Panc1 (cell line): ENCODE results near the gene EEF1AKMT2. TPM values are rescaled to one million over a fixed set of nuclear protein-coding genes. Genes with fewer than 3 reads are reported as not detected.

Experiments
- ATAC-seq: fragments of 200-7000 bp; cut with Tn5 transposase; 2 replicates; pipeline ENCODE4 v1.9.1; 2020; ENCODE audit warnings: mild to moderate bottlenecking, moderate library complexity
- BruUV-seq: library from RNA; stranded (reverse); fragments of 400-500 nt; replicated peaks from 2 replicates; lab custom pipeline; 2021; lab: Mats Ljungman, UMichigan
- CTCF ChIA-PET: fragments of 300-600 bp; sonication (Branson Sonifier 250); formaldehyde crosslinking; loops from one replicate; lab custom pipeline; 2022; ENCODE audit warnings: antibody characterized with exemption; lab: Charles Lee
- POLR2A ChIA-PET: fragments of 300-600 bp; sonication (Branson Sonifier 250); formaldehyde crosslinking; loops from one replicate; lab custom pipeline; 2022; ENCODE audit warnings: antibody characterized with exemption; lab: Charles Lee
- DNase-seq: peaks from one replicate; pipeline ENCODE4 v3.0.0-alpha.2; 2010; ENCODE audit warnings: low read depth, low spot score
- H3K27ac ChIP-seq: 2 replicates; pipeline ENCODE4 v1.5.1; 2011; ENCODE audit warnings: mild to moderate bottlenecking, low read length, inconsistent platforms
- H3K27me3 ChIP-seq: fragments of 200-500 bp; sonication (Bioruptor generic); 2 replicates; pipeline ENCODE4 v1.6.0; 2014; ENCODE audit warnings: low read length, inconsistent platforms; ENCODE audit not compliant: control insufficient read depth, insufficient read depth
- H3K36me3 ChIP-seq: fragments of 200-500 bp; sonication (Bioruptor generic); 2 replicates; pipeline ENCODE4 v1.5.1; 2014; ENCODE audit warnings: inconsistent platforms, mild to moderate bottlenecking, low read length, moderate library complexity; ENCODE audit not compliant: control insufficient read depth, insufficient read depth
- H3K4me1 ChIP-seq: 2 replicates; pipeline ENCODE4 v1.5.1; 2011; ENCODE audit warnings: inconsistent platforms, mild to moderate bottlenecking, low read length, moderate library complexity; ENCODE audit not compliant: control insufficient read depth, insufficient read depth
- H3K4me3 ChIP-seq, 2 experiments: 2 replicates each; pipeline ENCODE4 v1.5.1; 2011 to 2012; ENCODE audit warnings: low read depth in 2 of 2, low read length in 2 of 2, mild to moderate bottlenecking in 2 of 2, inconsistent platforms in 1 of 2, moderate library complexity in 1 of 2
- H3K9me3 ChIP-seq: fragments of 200-500 bp; sonication (Bioruptor generic); 2 replicates; pipeline ENCODE4 v1.5.1; 2014; ENCODE audit warnings: low read depth, mild to moderate bottlenecking, inconsistent platforms, low read length, moderate library complexity; ENCODE audit not compliant: control insufficient read depth, insufficient read depth
- POLR2AphosphoS5 ChIP-seq: IDR thresholded peaks from 2 replicates; pipeline ENCODE4 v1.6.1; 2012; ENCODE audit warnings: mild to moderate bottlenecking, low read depth, low read length, moderate library complexity
- SIN3A ChIP-seq: IDR thresholded peaks from 2 replicates; pipeline ENCODE4 v1.6.1; 2012; ENCODE audit warnings: low read depth, mild to moderate bottlenecking, low read length, moderate library complexity, borderline replicate concordance; ENCODE audit not compliant: insufficient read depth
- TCF7L2 ChIP-seq: IDR thresholded peaks from 2 replicates; pipeline ENCODE4 v1.6.1; 2011; ENCODE audit warnings: mild to moderate bottlenecking, low read depth, low read length, inconsistent platforms
- in situ Hi-C: cut with HindIII; loops from 2 replicates; pipeline ENCODE4 v1.10.0; 2016; ENCODE audit warnings: low sequenced_read_pairs, low pct_unique_long_range_greater_than_20kb
- intact Hi-C: fragments of 100-400 bp; cut with micrococcal nuclease; formaldehyde crosslinking; loops from one replicate; pipeline ENCODE4 v1.10.0; 2022; ENCODE audit not compliant: unreplicated experiment
- total RNA-seq: library from RNA; stranded (reverse); gene quantifications from one replicate; pipeline ENCODE4 v1.2.1, GENCODE V29; 2021; ENCODE audit not compliant: unreplicated experiment
- TF ChIP-seq, protein P1 (sequence below): fragments of 450-650 bp; IDR thresholded peaks from 2 replicates; pipeline ENCODE4 v1.5.1; 2017; ENCODE audit warnings: mild to moderate bottlenecking
- TF ChIP-seq, protein P2 (sequence below), 2 experiments: IDR thresholded peaks; 2 replicates each; pipeline ENCODE4 v1.6.1; 2011 to 2012; ENCODE audit warnings: low read depth in 2 of 2, control low read depth in 1 of 2, low read length in 1 of 2, mild to moderate bottlenecking in 1 of 2, moderate library complexity in 1 of 2; ENCODE audit not compliant: insufficient read depth in 1 of 2

The EEF1AKMT2 gene
- total RNA-seq, 1 experiment from 2014 or later = 39.2 TPM

DNA sequence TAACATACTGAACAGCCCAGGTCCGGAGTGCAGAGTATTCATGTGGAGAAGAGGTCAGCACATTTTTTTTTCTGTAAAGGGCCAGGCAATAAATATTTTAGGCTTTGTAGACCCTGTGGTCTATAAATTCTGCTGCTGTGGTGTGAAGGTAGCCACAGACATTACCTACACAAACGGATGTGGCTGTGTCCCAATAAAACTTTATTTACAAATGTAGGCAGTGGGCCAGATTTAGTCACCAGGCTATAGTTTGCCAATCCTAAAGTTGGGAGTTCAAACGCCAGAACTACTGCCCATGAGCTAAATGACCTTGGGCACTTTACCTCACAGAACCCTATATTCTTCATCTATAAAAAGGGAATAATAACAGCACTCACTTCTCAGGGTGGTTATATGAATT, 60.9 kb downstream of the EEF1AKMT2 start:
- TF ChIP-seq SIN3A (no peak), TCF7L2 (no peak)
- TF ChIP-seq, protein P1, sequence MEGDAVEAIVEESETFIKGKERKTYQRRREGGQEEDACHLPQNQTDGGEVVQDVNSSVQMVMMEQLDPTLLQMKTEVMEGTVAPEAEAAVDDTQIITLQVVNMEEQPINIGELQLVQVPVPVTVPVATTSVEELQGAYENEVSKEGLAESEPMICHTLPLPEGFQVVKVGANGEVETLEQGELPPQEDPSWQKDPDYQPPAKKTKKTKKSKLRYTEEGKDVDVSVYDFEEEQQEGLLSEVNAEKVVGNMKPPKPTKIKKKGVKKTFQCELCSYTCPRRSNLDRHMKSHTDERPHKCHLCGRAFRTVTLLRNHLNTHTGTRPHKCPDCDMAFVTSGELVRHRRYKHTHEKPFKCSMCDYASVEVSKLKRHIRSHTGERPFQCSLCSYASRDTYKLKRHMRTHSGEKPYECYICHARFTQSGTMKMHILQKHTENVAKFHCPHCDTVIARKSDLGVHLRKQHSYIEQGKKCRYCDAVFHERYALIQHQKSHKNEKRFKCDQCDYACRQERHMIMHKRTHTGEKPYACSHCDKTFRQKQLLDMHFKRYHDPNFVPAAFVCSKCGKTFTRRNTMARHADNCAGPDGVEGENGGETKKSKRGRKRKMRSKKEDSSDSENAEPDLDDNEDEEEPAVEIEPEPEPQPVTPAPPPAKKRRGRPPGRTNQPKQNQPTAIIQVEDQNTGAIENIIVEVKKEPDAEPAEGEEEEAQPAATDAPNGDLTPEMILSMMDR = no peak
- DNase-seq = no peak
- no TSS peak for BruUV-seq
- Histone ChIP-seq H3K27me3 (no peaks in the 10 kb centered on the region), H3K9me3 (no peaks in the 10 kb centered on the region), H3K4me3 (no peak overlapping the region), H3K4me1 (peaks cover 25% of the 10 kb centered on the region), H3K27ac (no peak overlapping the region; the same call in 1 of the 2 replicates), H3K36me3 (no peaks in the 10 kb centered on the region)
- ATAC-seq = no peak
- in situ Hi-C loops (no loop called here), intact Hi-C loops (no loop called here)
- CTCF ChIA-PET = no interaction called here
- POLR2A ChIA-PET = no interaction called here

DNA sequence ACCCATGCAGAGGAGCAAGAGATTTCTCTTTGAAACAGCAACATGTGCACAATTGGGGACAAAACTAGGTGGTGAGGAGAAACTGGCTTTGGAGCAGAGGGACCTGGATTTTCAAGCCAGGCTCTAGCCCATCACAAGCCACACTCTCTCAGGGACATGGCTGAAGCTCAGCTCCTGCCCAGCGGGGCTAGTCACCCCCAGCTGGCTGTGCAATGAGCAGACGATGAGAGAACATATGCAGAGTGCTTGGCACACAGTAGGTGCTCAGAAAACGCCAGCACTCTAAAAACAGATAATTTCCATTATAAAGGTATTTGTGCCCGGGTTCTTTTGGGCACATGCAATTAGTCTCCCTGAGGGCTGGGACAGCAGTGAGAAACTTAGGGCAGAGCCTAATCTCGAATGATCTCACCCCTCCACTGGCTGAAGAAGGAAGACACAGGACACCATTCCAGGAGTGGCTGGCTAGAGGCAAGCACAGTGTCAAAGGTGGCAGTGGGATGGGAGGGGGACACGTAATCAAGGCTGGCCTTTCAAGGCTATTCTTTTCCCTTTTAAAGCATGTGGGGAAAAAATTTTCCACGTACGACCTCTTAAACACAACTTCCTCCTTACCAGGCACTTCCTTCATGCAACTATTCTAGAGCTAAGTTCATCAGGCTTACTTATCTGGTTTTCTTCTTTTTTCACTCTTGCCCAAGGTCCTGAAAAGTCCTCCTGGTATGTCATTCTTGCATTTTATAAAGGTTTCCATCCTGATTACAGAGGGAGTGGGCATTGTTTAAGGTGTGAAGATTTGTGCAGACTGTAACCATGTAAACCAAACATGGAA, 62.6 kb downstream of the EEF1AKMT2 start:
- CTCF ChIA-PET = no interaction called here
- no peaks in the 10 kb centered on the region for H3K36me3 ChIP-seq
- in situ Hi-C loops = no loop called here
- H3K9me3 ChIP-seq = no peaks in the 10 kb centered on the region
- peaks cover 24% of the 10 kb centered on the region for H3K4me1 ChIP-seq
- TF ChIP-seq, protein P2, sequence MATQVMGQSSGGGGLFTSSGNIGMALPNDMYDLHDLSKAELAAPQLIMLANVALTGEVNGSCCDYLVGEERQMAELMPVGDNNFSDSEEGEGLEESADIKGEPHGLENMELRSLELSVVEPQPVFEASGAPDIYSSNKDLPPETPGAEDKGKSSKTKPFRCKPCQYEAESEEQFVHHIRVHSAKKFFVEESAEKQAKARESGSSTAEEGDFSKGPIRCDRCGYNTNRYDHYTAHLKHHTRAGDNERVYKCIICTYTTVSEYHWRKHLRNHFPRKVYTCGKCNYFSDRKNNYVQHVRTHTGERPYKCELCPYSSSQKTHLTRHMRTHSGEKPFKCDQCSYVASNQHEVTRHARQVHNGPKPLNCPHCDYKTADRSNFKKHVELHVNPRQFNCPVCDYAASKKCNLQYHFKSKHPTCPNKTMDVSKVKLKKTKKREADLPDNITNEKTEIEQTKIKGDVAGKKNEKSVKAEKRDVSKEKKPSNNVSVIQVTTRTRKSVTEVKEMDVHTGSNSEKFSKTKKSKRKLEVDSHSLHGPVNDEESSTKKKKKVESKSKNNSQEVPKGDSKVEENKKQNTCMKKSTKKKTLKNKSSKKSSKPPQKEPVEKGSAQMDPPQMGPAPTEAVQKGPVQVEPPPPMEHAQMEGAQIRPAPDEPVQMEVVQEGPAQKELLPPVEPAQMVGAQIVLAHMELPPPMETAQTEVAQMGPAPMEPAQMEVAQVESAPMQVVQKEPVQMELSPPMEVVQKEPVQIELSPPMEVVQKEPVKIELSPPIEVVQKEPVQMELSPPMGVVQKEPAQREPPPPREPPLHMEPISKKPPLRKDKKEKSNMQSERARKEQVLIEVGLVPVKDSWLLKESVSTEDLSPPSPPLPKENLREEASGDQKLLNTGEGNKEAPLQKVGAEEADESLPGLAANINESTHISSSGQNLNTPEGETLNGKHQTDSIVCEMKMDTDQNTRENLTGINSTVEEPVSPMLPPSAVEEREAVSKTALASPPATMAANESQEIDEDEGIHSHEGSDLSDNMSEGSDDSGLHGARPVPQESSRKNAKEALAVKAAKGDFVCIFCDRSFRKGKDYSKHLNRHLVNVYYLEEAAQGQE (IDR thresholded peaks at IDR 0.05; ENCODE audit: insufficient read depth in 1 of 2, low read depth in 2 of 2, low read length in 1 of 2) = no peak
- TF ChIP-seq SIN3A (no peak), POLR2AphosphoS5 (no peak), TCF7L2 (no peak)
- TF ChIP-seq, protein P1 = no peak
- H3K27ac ChIP-seq = no peak overlapping the region; the same call in 1 of the 2 replicates
- no TSS peak for BruUV-seq
- ATAC-seq = no peak
- intact Hi-C loops = no loop called here
- no peaks in the 10 kb centered on the region for H3K27me3 ChIP-seq
- POLR2A ChIA-PET = no interaction called here
- no peak for DNase-seq
- no peak overlapping the region for H3K4me3 ChIP-seq
